ENCODE results near the gene ERVW-1.
"Not testable (repeated sequence)": the region's sequence is repeated elsewhere in the genome, so short reads cannot be mapped to it uniquely, and the experiment has no call there.

The ERVW-1 gene

GRCh38 chr7:92477681-92478080 lies at the start of gene ERVW-1:
Gene ERVW-1, minus strand, starts transcription at chr7:92477946. Its CDS starts 7,565 bp downstream, at chr7:92470381.
- not testable (repeated sequence) for DNase-seq

- no peak for DNase-seq
These were observed 45.4 kb upstream of the ERVW-1 start for GRCh38 chr7:92523110-92523509.

GRCh38 chr7:92520024-92520423 lies 42.3 kb upstream of the ERVW-1 start:
- no peak for DNase-seq

GRCh38 chr7:92517631-92518030 lies 39.9 kb upstream of the ERVW-1 start:
- DNase-seq: no peak

- DNase-seq: no peak
These were observed 35.6 kb upstream of the ERVW-1 start for GRCh38 chr7:92513167-92513902.

- DNase-seq: no peak
These were observed 31.2 kb upstream of the ERVW-1 start for GRCh38 chr7:92508946-92509345.

- no peak for DNase-seq
These were observed 28.6 kb upstream of the ERVW-1 start for GRCh38 chr7:92506363-92506762.

GRCh38 chr7:92504563-92504962 lies 26.8 kb upstream of the ERVW-1 start:
- DNase-seq: no peak

- no peak for DNase-seq
These were observed 26.0 kb upstream of the ERVW-1 start for GRCh38 chr7:92503767-92504166.

GRCh38 chr7:92498557-92498956 lies 20.8 kb upstream of the ERVW-1 start:
- no peak for DNase-seq

GRCh38 chr7:92496876-92497275 lies 19.1 kb upstream of the ERVW-1 start:
- DNase-seq: no peak

- DNase-seq: no peak
These were observed 11.9 kb upstream of the ERVW-1 start for GRCh38 chr7:92489634-92490033.

GRCh38 chr7:92487804-92488203 lies 10.1 kb upstream of the ERVW-1 start:
- DNase-seq: no peak

GRCh38 chr7:92485974-92486373 lies 8.2 kb upstream of the ERVW-1 start:
- DNase-seq: no peak

- no peak for DNase-seq
These were observed 7.6 kb upstream of the ERVW-1 start for GRCh38 chr7:92485267-92485892.

- DNase-seq: not testable (repeated sequence)
These were observed 6.5 kb upstream of the ERVW-1 start for GRCh38 chr7:92484226-92484625.

GRCh38 chr7:92483624-92484023 lies 5.9 kb upstream of the ERVW-1 start:
- DNase-seq: not testable (repeated sequence)

- DNase-seq: not testable (repeated sequence)
These were observed 1.4 kb upstream of the ERVW-1 start for GRCh38 chr7:92479146-92479545.

- no peak for DNase-seq
These were observed 965 bp upstream of the ERVW-1 start for GRCh38 chr7:92478711-92479110.

GRCh38 chr7:92478095-92478494 lies 349 bp upstream of the ERVW-1 start:
- no peak for DNase-seq

- not testable (repeated sequence) for DNase-seq
These were observed 1.7 kb downstream of the ERVW-1 start for GRCh38 chr7:92475851-92476590.

GRCh38 chr7:92475261-92475770 lies 2.4 kb downstream of the ERVW-1 start:
- not testable (repeated sequence) for DNase-seq

- DNase-seq: not testable (repeated sequence)
These were observed 3.8 kb downstream of the ERVW-1 start for GRCh38 chr7:92473989-92474388.

- DNase-seq: not testable (repeated sequence)
These were observed 9.2 kb downstream of the ERVW-1 start for GRCh38 chr7:92468589-92468988.

Measured in cerebellar nuclear complex (tissue), 1 donor.